ENCODE data around the gene ABTB1. TPM values are rescaled to one million over a fixed set of nuclear protein-coding genes. Genes with fewer than 3 reads are reported as not detected.

The ABTB1 gene
- total and polyA plus RNA-seq, 2 donors (not counting 1 experiment from before 2014, with no cell fraction given), result 141 to 259 TPM

- Histone ChIP-seq H3K27ac (ENCODE audit: low read length in 2 of 2) (no peak overlapping the region), H3K4me3 (ENCODE audit: control extremely low read depth in 1 of 5, extremely low read depth in 1 of 5, insufficient read depth in 1 of 5, low read depth in 2 of 5, low read length in 4 of 5) (no peak overlapping the region), H3K4me1 (ENCODE audit: control insufficient read depth in 2 of 2, insufficient read depth in 2 of 2, low read length in 2 of 2) (peaks cover 13 to 25% of the 10 kb centered on the region in 2 donors), H2AFZ (ENCODE audit: insufficient read depth, low read depth, low read length, poor library complexity, severe bottlenecking) (no peak overlapping the region), H3K4me2 (replicated peaks; ENCODE audit: low read depth, low read length, poor library complexity, severe bottlenecking) (no peak overlapping the region), H3K9me3 (ENCODE audit: control extremely low read depth in 1 of 3, control insufficient read depth in 2 of 3, insufficient read depth in 1 of 3, low read length in 2 of 3) (peaks cover 0 to 3% (median 0%) of the 10 kb centered on the region in 3 donors), H4K20me1 (ENCODE audit: control insufficient read depth, insufficient read depth, low read length, poor library complexity, severe bottlenecking) (peaks cover 34% of the 10 kb centered on the region), H3K79me2 (ENCODE audit: control insufficient read depth, insufficient read depth, low read length) (peaks cover 19% of the 10 kb centered on the region), H3K27me3 (replicated peaks in 1 of 4; ENCODE audit: control extremely low read depth in 1 of 4, control insufficient read depth in 3 of 4, insufficient read depth in 4 of 4, low read length in 3 of 4) (no peaks in the 10 kb centered on the region), H3K36me3 (replicated peaks in 1 of 2; ENCODE audit: control extremely low read depth in 1 of 2, control insufficient read depth in 1 of 2, extremely low read depth in 1 of 2, insufficient read depth in 2 of 2, low read length in 1 of 2) (peaks cover 0 to 38% of the 10 kb centered on the region in 2 experiments), H3K9ac (ENCODE audit: low read length) (no peak overlapping the region)
- H3K27me3 Mint-ChIP-seq, result no peaks in the 10 kb centered on the region
- ChIA-PET CTCF (no interaction called here), POLR2A (no interaction called here)
- intact Hi-C loops (cut with micrococcal nuclease), result no loop called here
- peaks cover 31% of the 10 kb centered on the region for H3K4me1 Mint-ChIP-seq
- ATAC-seq (ENCODE audit: low read depth), result no peak
- TF ChIP-seq EZH2 (IDR thresholded peaks at IDR 0.05; ENCODE audit: borderline replicate concordance, insufficient read depth, low read depth, low read length, poor library complexity, severe bottlenecking), result no peak
- TF ChIP-seq, protein P1, sequence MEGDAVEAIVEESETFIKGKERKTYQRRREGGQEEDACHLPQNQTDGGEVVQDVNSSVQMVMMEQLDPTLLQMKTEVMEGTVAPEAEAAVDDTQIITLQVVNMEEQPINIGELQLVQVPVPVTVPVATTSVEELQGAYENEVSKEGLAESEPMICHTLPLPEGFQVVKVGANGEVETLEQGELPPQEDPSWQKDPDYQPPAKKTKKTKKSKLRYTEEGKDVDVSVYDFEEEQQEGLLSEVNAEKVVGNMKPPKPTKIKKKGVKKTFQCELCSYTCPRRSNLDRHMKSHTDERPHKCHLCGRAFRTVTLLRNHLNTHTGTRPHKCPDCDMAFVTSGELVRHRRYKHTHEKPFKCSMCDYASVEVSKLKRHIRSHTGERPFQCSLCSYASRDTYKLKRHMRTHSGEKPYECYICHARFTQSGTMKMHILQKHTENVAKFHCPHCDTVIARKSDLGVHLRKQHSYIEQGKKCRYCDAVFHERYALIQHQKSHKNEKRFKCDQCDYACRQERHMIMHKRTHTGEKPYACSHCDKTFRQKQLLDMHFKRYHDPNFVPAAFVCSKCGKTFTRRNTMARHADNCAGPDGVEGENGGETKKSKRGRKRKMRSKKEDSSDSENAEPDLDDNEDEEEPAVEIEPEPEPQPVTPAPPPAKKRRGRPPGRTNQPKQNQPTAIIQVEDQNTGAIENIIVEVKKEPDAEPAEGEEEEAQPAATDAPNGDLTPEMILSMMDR (IDR thresholded peaks at IDR 0.05), result no peak
- H3K4me3 Mint-ChIP-seq, result no peak overlapping the region
- no peak for DNase-seq
- WGBS (ENCODE audit: insufficient coverage), result 94% methylated on average over 21 of the region's 21 CpGs
- H3K27ac Mint-ChIP-seq, result no peak overlapping the region
- no peaks in the 10 kb centered on the region for H3K9me3 Mint-ChIP-seq (ENCODE audit: insufficient read depth)
These were observed 4.2 kb downstream of the ABTB1 start for GRCh38 chr3:127676921-127677351.

GRCh38 chr3:127677541-127678314 lies 5.0 kb downstream of the ABTB1 start:
- peaks cover 0 to 11% (median 5%) of the 10 kb centered on the region in 3 donors for H3K9me3 ChIP-seq (ENCODE audit: control extremely low read depth in 1 of 3, control insufficient read depth in 2 of 3, insufficient read depth in 1 of 3, low read length in 2 of 3)
- H3K27me3 Mint-ChIP-seq, result no peaks in the 10 kb centered on the region
- WGBS (ENCODE audit: insufficient coverage), result 97% methylated on average over 17 of the region's 17 CpGs
- H3K4me1 Mint-ChIP-seq, result peaks cover 35% of the 10 kb centered on the region
- ChIA-PET POLR2A (interaction anchor here (0.6 to 1.8 kb wide), 2 partner anchors 19 to 433 kb away, joined by 3 to 10 read pairs; no protein-coding TSS in a partner anchor), CTCF (interaction anchor here (1.0 kb wide), 1 partner anchor 17 kb away, joined by 3 read pairs; no protein-coding TSS in a partner anchor)
- no peak overlapping the region for H3K4me3 Mint-ChIP-seq
- H4K20me1 ChIP-seq (ENCODE audit: control insufficient read depth, insufficient read depth, low read length, poor library complexity, severe bottlenecking), result peaks cover 34% of the 10 kb centered on the region
- TF ChIP-seq, protein P1 (IDR thresholded peaks at IDR 0.05), result no peak
- no peak for TF ChIP-seq EZH2 (IDR thresholded peaks at IDR 0.05; ENCODE audit: borderline replicate concordance, insufficient read depth, low read depth, low read length, poor library complexity, severe bottlenecking)
- H3K36me3 ChIP-seq (replicated peaks in 1 of 2; ENCODE audit: control extremely low read depth in 1 of 2, control insufficient read depth in 1 of 2, extremely low read depth in 1 of 2, insufficient read depth in 2 of 2, low read length in 1 of 2), result peaks cover 0 to 38% of the 10 kb centered on the region in 2 experiments
- H3K4me2 ChIP-seq (replicated peaks; ENCODE audit: low read depth, low read length, poor library complexity, severe bottlenecking), result no peak overlapping the region
- peaks cover 14% of the 10 kb centered on the region for H3K79me2 ChIP-seq (ENCODE audit: control insufficient read depth, insufficient read depth, low read length)
- no peak overlapping the region for H3K27ac ChIP-seq (ENCODE audit: low read length in 2 of 2)
- ATAC-seq (ENCODE audit: low read depth), result no peak
- no peaks in the 10 kb centered on the region for H3K27me3 ChIP-seq (replicated peaks in 1 of 4; ENCODE audit: control extremely low read depth in 1 of 4, control insufficient read depth in 3 of 4, insufficient read depth in 4 of 4, low read length in 3 of 4)
- H3K4me1 ChIP-seq (ENCODE audit: control insufficient read depth in 2 of 2, insufficient read depth in 2 of 2, low read length in 2 of 2), result peaks cover 14 to 26% of the 10 kb centered on the region in 2 donors
- no peak overlapping the region for H3K4me3 ChIP-seq (ENCODE audit: control extremely low read depth in 1 of 5, extremely low read depth in 1 of 5, insufficient read depth in 1 of 5, low read depth in 2 of 5, low read length in 4 of 5)
- no peak overlapping the region for H3K27ac Mint-ChIP-seq
- no peaks in the 10 kb centered on the region for H3K9me3 Mint-ChIP-seq (ENCODE audit: insufficient read depth)
- intact Hi-C loops (cut with micrococcal nuclease), result no loop called here
- H3K9ac ChIP-seq (ENCODE audit: low read length), result no peak overlapping the region
- DNase-seq, result no peak
- no peak overlapping the region for H2AFZ ChIP-seq (ENCODE audit: insufficient read depth, low read depth, low read length, poor library complexity, severe bottlenecking)
